ENCODE measurements around the gene VOPP1.

Gene VOPP1

GRCh38 chr7:55507743-55508142 is 64.6 kb downstream of the VOPP1 start:
- no peak for DNase-seq

- DNase-seq: no peak
These were observed 67.2 kb downstream of the VOPP1 start for GRCh38 chr7:55504967-55505658.

- peak; percentile 10 for DNase-seq
These were observed 68.0 kb downstream of the VOPP1 start for GRCh38 chr7:55504093-55504859.

- peak; percentile 30 for DNase-seq
These were observed 69.4 kb downstream of the VOPP1 start for GRCh38 chr7:55502858-55503440.

GRCh38 chr7:55502124-55502857 is 70.0 kb downstream of the VOPP1 start:
- peak; percentile 47 for DNase-seq

- DNase-seq: no peak
These were observed 70.7 kb downstream of the VOPP1 start for GRCh38 chr7:55501611-55502010.

GRCh38 chr7:55500117-55500756 is 72.1 kb downstream of the VOPP1 start:
- no peak for DNase-seq

- no peak for DNase-seq
These were observed 72.7 kb downstream of the VOPP1 start for GRCh38 chr7:55499591-55499990.

- DNase-seq: no peak
These were observed 73.5 kb downstream of the VOPP1 start for GRCh38 chr7:55498770-55499169.

- DNase-seq: no peak
These were observed 74.2 kb downstream of the VOPP1 start for GRCh38 chr7:55498142-55498541.

- no peak for DNase-seq
These were observed 74.8 kb downstream of the VOPP1 start for GRCh38 chr7:55497521-55497920.

- no peak for DNase-seq
These were observed 75.4 kb downstream of the VOPP1 start for GRCh38 chr7:55496906-55497305.

- DNase-seq: no peak
These were observed 77.4 kb downstream of the VOPP1 start for GRCh38 chr7:55494951-55495350.

GRCh38 chr7:55493408-55493807 is 78.9 kb downstream of the VOPP1 start:
- no peak for DNase-seq

- DNase-seq: no peak
These were observed 81.0 kb downstream of the VOPP1 start for GRCh38 chr7:55491346-55491745.

GRCh38 chr7:55490099-55490498 is 82.2 kb downstream of the VOPP1 start:
- no peak for DNase-seq

- DNase-seq: no peak
These were observed 82.8 kb downstream of the VOPP1 start for GRCh38 chr7:55489552-55489951.

- DNase-seq: no peak
These were observed 83.4 kb downstream of the VOPP1 start for GRCh38 chr7:55488804-55489340.

GRCh38 chr7:55488216-55488615 is 84.1 kb downstream of the VOPP1 start:
- no peak for DNase-seq

GRCh38 chr7:55486991-55487390 is 85.3 kb downstream of the VOPP1 start:
- DNase-seq: no peak

- DNase-seq: no peak
These were observed 86.1 kb downstream of the VOPP1 start for GRCh38 chr7:55486192-55486590.

- DNase-seq: no peak
These were observed 86.7 kb downstream of the VOPP1 start for GRCh38 chr7:55485501-55486191.
